ENCODE data around the gene TNMD. TPM values are rescaled to one million over a fixed set of nuclear protein-coding genes. Genes with fewer than 3 reads are reported as not detected.

The TNMD gene
- total RNA-seq, 1 donor from 2014 or later: not detected

Other genes starting within 250 kb of the TNMD start
- gene PCDH19, start 174.7 kb upstream of the TNMD start, total RNA-seq: not detected in 2 replicates
- 0.12 TPM in 1 of 2 replicates, not detected in the other for gene TSPAN6, start 51.9 kb downstream of the TNMD start, total RNA-seq
- not detected in 2 replicates for gene SRPX2, start 59.3 kb downstream of the TNMD start, total RNA-seq
- not detected in 2 replicates for gene SYTL4, start 147.2 kb downstream of the TNMD start, total RNA-seq
- 71.4 and 73.6 TPM in 2 replicates for gene CSTF2, start 235.5 kb downstream of the TNMD start, total RNA-seq

Measured in activated CD4-positive, alpha-beta T cell treated with anti-CD3 and anti-CD28 coated beads, Interleukin-2, amount 10 ng/mL, durations not matched to agents 24 days and 14 days (primary cell).